HG02870 (cell line): Measurements from ENCODE around the gene VPS41.
"Not testable (repeated sequence)": the region's sequence is repeated elsewhere in the genome, so short reads cannot be mapped to it uniquely, and the experiment has no call there.

ENCODE experiments used
- ATAC-seq: cut with Tn5 transposase; IDR thresholded peaks from one replicate; pipeline ENCODE4 v1.9.1; 2021; ENCODE audit warnings: mild to moderate bottlenecking, moderate library complexity; ENCODE audit not compliant: unreplicated experiment

VPS41 gene

GRCh38 chr7:38858259-38858884, 50.6 kb downstream of the VPS41 start:
- ATAC-seq = no peak

GRCh38 chr7:38855867-38856266, 53.1 kb downstream of the VPS41 start:
- ATAC-seq = no peak

GRCh38 chr7:38855386-38855785, 53.6 kb downstream of the VPS41 start:
- peak; percentile 55 for ATAC-seq

GRCh38 chr7:38854947-38855346, 54.0 kb downstream of the VPS41 start:
- not testable (repeated sequence) for ATAC-seq

GRCh38 chr7:38851321-38851720, 57.7 kb downstream of the VPS41 start:
- ATAC-seq = no peak

GRCh38 chr7:38846280-38846679, 62.7 kb downstream of the VPS41 start:
- no peak for ATAC-seq

GRCh38 chr7:38844952-38845563, 63.9 kb downstream of the VPS41 start:
- ATAC-seq = no peak

GRCh38 chr7:38842746-38843145, 66.2 kb downstream of the VPS41 start:
- no peak for ATAC-seq

- peak; percentile 81 for ATAC-seq
Observed at GRCh38 chr7:38840736-38841460, 68.1 kb downstream of the VPS41 start.

GRCh38 chr7:38839851-38840250, 69.1 kb downstream of the VPS41 start:
- no peak for ATAC-seq

GRCh38 chr7:38838725-38839385, 70.1 kb downstream of the VPS41 start:
- no peak for ATAC-seq

- ATAC-seq = no peak
Observed at GRCh38 chr7:38834357-38834756, 74.6 kb downstream of the VPS41 start.

- no peak for ATAC-seq
Observed at GRCh38 chr7:38833329-38833728, 75.7 kb downstream of the VPS41 start.

- ATAC-seq = no peak
Observed at GRCh38 chr7:38831259-38831996, 77.6 kb downstream of the VPS41 start.

- ATAC-seq = no peak
Observed at GRCh38 chr7:38830826-38831225, 78.2 kb downstream of the VPS41 start.

- ATAC-seq = no peak
Observed at GRCh38 chr7:38829488-38830165, 79.4 kb downstream of the VPS41 start.

- ATAC-seq = no peak
Observed at GRCh38 chr7:38828026-38828425, 81.0 kb downstream of the VPS41 start.

- no peak for ATAC-seq
Observed at GRCh38 chr7:38825721-38826440, 83.1 kb downstream of the VPS41 start.

- no peak for ATAC-seq
Observed at GRCh38 chr7:38824948-38825347, 84.0 kb downstream of the VPS41 start.

GRCh38 chr7:38822549-38822948, 86.4 kb downstream of the VPS41 start:
- ATAC-seq = no peak
